ENCODE results near the gene GGT6. TPM values are rescaled to one million over a fixed set of nuclear protein-coding genes. Genes with fewer than 3 reads are reported as not detected.

The GGT6 gene
- polyA plus RNA-seq, 2 of the 4 experiments (the other 2 are of a cell fraction) = not detected

GRCh38 chr17:4529533-4530152 is 30.7 kb downstream of the GGT6 start:
- WGBS (ENCODE audit: missing lambda C conversion rate) = 66% methylated on average over 13 of the region's 13 CpGs
- no peak for TF ChIP-seq MAFK (IDR thresholded peaks at IDR 0.05; ENCODE audit: partially characterized antibody)
- no peak for TF ChIP-seq POLR2A (IDR thresholded peaks at IDR 0.05; ENCODE audit: low read length)
- no peak for TF ChIP-seq PHF8 (IDR thresholded peaks at IDR 0.05; ENCODE audit: borderline replicate concordance, low read depth)
- no peak for TF ChIP-seq HOXA7 (CRISPR knock-in tag; IDR thresholded peaks at IDR 0.05)
- no peak for TF ChIP-seq RNF2 (IDR thresholded peaks at IDR 0.05; ENCODE audit: borderline replicate concordance, low read depth)
- no peak for TF ChIP-seq MAZ (IDR thresholded peaks at IDR 0.05; ENCODE audit: borderline replicate concordance, low read depth, low read length)
- no peak for TF ChIP-seq SMC3 (IDR thresholded peaks at IDR 0.05)
- no peak for TF ChIP-seq KDM5A (IDR thresholded peaks at IDR 0.05)
- TF ChIP-seq POLR2AphosphoS2 (conservative IDR thresholded peaks at IDR 0.05; ENCODE audit: low read length) = no peak
- no peak for TF ChIP-seq TFCP2L1 (CRISPR knock-in tag; IDR thresholded peaks at IDR 0.05)
- no peak for TF ChIP-seq NPAS2 (CRISPR knock-in tag; IDR thresholded peaks at IDR 0.05; ENCODE audit: borderline replicate concordance)
- TF ChIP-seq TP53 (CRISPR knock-in tag; IDR thresholded peaks at IDR 0.05) = no peak
- no peak for TF ChIP-seq HEYL (CRISPR knock-in tag; IDR thresholded peaks at IDR 0.05)
- no peak for TF ChIP-seq CEBPB (IDR thresholded peaks at IDR 0.05)
- TF ChIP-seq HDAC2 (IDR thresholded peaks at IDR 0.05) = no peak
- TF ChIP-seq ELK1 (IDR thresholded peaks at IDR 0.05; ENCODE audit: low read depth, low read length) = no peak
- TF ChIP-seq ZFP36 (IDR thresholded peaks at IDR 0.05; ENCODE audit: borderline replicate concordance, partially characterized antibody) = no peak
- no peak for TF ChIP-seq RFX5 (IDR thresholded peaks at IDR 0.05)
- no peak for TF ChIP-seq ZNF302 (CRISPR knock-in tag; IDR thresholded peaks at IDR 0.05)
- ATAC-seq = no peak

GRCh38 chr17:4527566-4528125 is 32.7 kb downstream of the GGT6 start:
- no peak for TF ChIP-seq ZC3H11A (IDR thresholded peaks at IDR 0.05)
- TF ChIP-seq CBX8 (IDR thresholded peaks at IDR 0.05) = no peak
- TF ChIP-seq TP53 (CRISPR knock-in tag; IDR thresholded peaks at IDR 0.05) = no peak
- no peak for TF ChIP-seq NR3C1 (IDR thresholded peaks at IDR 0.05)
- no peak for ATAC-seq
- no peaks in the 10 kb centered on the region for H3K4me1 ChIP-seq
- H3K4me3 ChIP-seq = no peak overlapping the region
- CTCF ChIA-PET = interaction anchor here (0.9 to 1.9 kb wide), 5 partner anchors 17 to 114 kb away, joined by 3 to 6 read pairs (median 4); no protein-coding TSS in a partner anchor
- H3K9me3 ChIP-seq = no peaks in the 10 kb centered on the region
- H3K4me2 ChIP-seq = no peak overlapping the region
- POLR2A ChIA-PET = no interaction called here
- no peak for DNase-seq (ENCODE audit: low read depth in 1 of 2, low spot score in 1 of 2)
- no peak for FAIRE-seq
- H3K27ac ChIP-seq = no peak overlapping the region
- WGBS (ENCODE audit: missing lambda C conversion rate) = 76% methylated on average over 12 of the region's 12 CpGs

More at GRCh38 chr17:4529533-4530152, 30.7 kb downstream of the GGT6 start:
- ChIA-PET CTCF (interaction anchor here (0.9 to 1.6 kb wide), 4 partner anchors 13 to 109 kb away, joined by 3 to 5 read pairs (median 4); no protein-coding TSS in a partner anchor), POLR2A (no interaction called here)
- no peak overlapping the region for H3K4me3 ChIP-seq
- peaks cover 13% of the 10 kb centered on the region for H3K4me1 ChIP-seq
- FAIRE-seq (no peak), DNase-seq (ENCODE audit: low read depth in 1 of 2, low spot score in 1 of 2) (no peak)
- no peak overlapping the region for H3K4me2 ChIP-seq
- no peaks in the 10 kb centered on the region for H3K9me3 ChIP-seq
- H3K27ac ChIP-seq = no peak overlapping the region

GRCh38 chr17:4527134-4527533 is 33.2 kb downstream of the GGT6 start:
- H3K4me2 ChIP-seq = no peak overlapping the region
- DNase-seq (ENCODE audit: low read depth in 1 of 2, low spot score in 1 of 2) (no peak), ATAC-seq (no peak), FAIRE-seq (no peak)
- H3K4me3 ChIP-seq = no peak overlapping the region
- CTCF ChIA-PET = interaction anchor here (0.9 to 1.9 kb wide), 4 partner anchors 17 to 113 kb away, joined by 3 to 6 read pairs (median 5); no protein-coding TSS in a partner anchor
- H3K9me3 ChIP-seq = no peaks in the 10 kb centered on the region
- no peak overlapping the region for H3K27ac ChIP-seq
- H3K4me1 ChIP-seq = no peaks in the 10 kb centered on the region
- POLR2A ChIA-PET = no interaction called here
- WGBS (ENCODE audit: missing lambda C conversion rate) = 85% methylated on average over 1 of the region's 1 CpG
- TF ChIP-seq CTCF (IDR thresholded peaks at IDR 0.05) (no peak), NPAS2 (CRISPR knock-in tag; IDR thresholded peaks at IDR 0.05; ENCODE audit: borderline replicate concordance) (no peak), KDM5A (IDR thresholded peaks at IDR 0.05) (no peak), TP53 (CRISPR knock-in tag; IDR thresholded peaks at IDR 0.05) (no peak), ZC3H11A (IDR thresholded peaks at IDR 0.05) (no peak), HOXB13 (CRISPR knock-in tag; IDR thresholded peaks at IDR 0.05; ENCODE audit: low read depth) (no peak), CBX8 (IDR thresholded peaks at IDR 0.05) (no peak), REST (IDR thresholded peaks at IDR 0.05) (no peak), CEBPB (IDR thresholded peaks at IDR 0.05) (no peak), ZNF302 (CRISPR knock-in tag; IDR thresholded peaks at IDR 0.05) (no peak), KDM1A (IDR thresholded peaks at IDR 0.05; ENCODE audit: low read depth) (no peak), POLR2AphosphoS2 (conservative IDR thresholded peaks at IDR 0.05; ENCODE audit: low read length) (no peak), RARB (CRISPR knock-in tag; IDR thresholded peaks at IDR 0.05) (no peak), RFX5 (IDR thresholded peaks at IDR 0.05) (no peak), FOSB (CRISPR knock-in tag; IDR thresholded peaks at IDR 0.05) (no peak), HOXA7 (CRISPR knock-in tag; IDR thresholded peaks at IDR 0.05) (no peak)
